GM19025 (cell line): ENCODE results near the gene PIBF1.
A peak's percentile ranks its signal among the peaks of the same experiment; 100 is the strongest.
"Not testable (repeated sequence)": the region's sequence is repeated elsewhere in the genome, so short reads cannot be mapped to it uniquely, and the experiment has no call there.

Experiments
- ATAC-seq: cut with Tn5 transposase; IDR thresholded peaks from one replicate; pipeline ENCODE4 v1.9.1; 2021; ENCODE audit warnings: mild to moderate bottlenecking, low read depth, moderate library complexity; ENCODE audit not compliant: unreplicated experiment

The PIBF1 gene

GRCh38 chr13:72781451-72782439 lies at the start of gene PIBF1, which contains the start of gene DIS3:
Gene PIBF1, plus strand, starts transcription at chr13:72782133. Its CDS starts 1,337 bp downstream, at chr13:72783470.
Gene DIS3, minus strand, starts transcription at chr13:72781900. Its CDS starts 68 bp downstream, at chr13:72781832.
- ATAC-seq: peak; percentile 97

- no peak for ATAC-seq
Observed at GRCh38 chr13:72737033-72737432, 44.9 kb upstream of the PIBF1 start.

GRCh38 chr13:72740015-72740414 lies 41.9 kb upstream of the PIBF1 start:
- ATAC-seq: no peak

GRCh38 chr13:72745260-72745659 lies 36.7 kb upstream of the PIBF1 start:
- ATAC-seq: no peak

GRCh38 chr13:72751220-72751619 lies 30.7 kb upstream of the PIBF1 start:
- ATAC-seq: no peak

GRCh38 chr13:72754111-72754510 lies 27.8 kb upstream of the PIBF1 start:
- ATAC-seq: no peak

- no peak for ATAC-seq
Observed at GRCh38 chr13:72757792-72758535, 24.0 kb upstream of the PIBF1 start.

GRCh38 chr13:72760189-72760588 lies 21.7 kb upstream of the PIBF1 start:
- no peak for ATAC-seq

- ATAC-seq: no peak
Observed at GRCh38 chr13:72763411-72763810, 18.5 kb upstream of the PIBF1 start.

- ATAC-seq: no peak
Observed at GRCh38 chr13:72774019-72774418, 7.9 kb upstream of the PIBF1 start.

GRCh38 chr13:72782717-72783116 lies 784 bp downstream of the PIBF1 start:
- ATAC-seq: no peak

- ATAC-seq: not testable (repeated sequence)
Observed at GRCh38 chr13:72784679-72785078, 2.7 kb downstream of the PIBF1 start.

GRCh38 chr13:72788831-72789230 lies 6.9 kb downstream of the PIBF1 start:
- ATAC-seq: no peak

- ATAC-seq: no peak
Observed at GRCh38 chr13:72792640-72793039, 10.7 kb downstream of the PIBF1 start.

- ATAC-seq: no peak
Observed at GRCh38 chr13:72798817-72799216, 16.9 kb downstream of the PIBF1 start.

GRCh38 chr13:72804301-72804700 lies 22.4 kb downstream of the PIBF1 start:
- no peak for ATAC-seq

- ATAC-seq: no peak
Observed at GRCh38 chr13:72805676-72806346, 23.9 kb downstream of the PIBF1 start.

GRCh38 chr13:72806514-72806913 lies 24.6 kb downstream of the PIBF1 start:
- ATAC-seq: not testable (repeated sequence)

- no peak for ATAC-seq
Observed at GRCh38 chr13:72808917-72809500, 27.1 kb downstream of the PIBF1 start.

GRCh38 chr13:72820156-72820897 lies 38.4 kb downstream of the PIBF1 start:
- ATAC-seq: no peak
